Measurements from ENCODE around the gene EHMT1. TPM values are rescaled to one million over a fixed set of nuclear protein-coding genes. Genes with fewer than 3 reads are reported as not detected.

EHMT1 gene
- total RNA-seq, 2 experiments from 2014 or later = 66.0 to 70.8 TPM

GRCh38 chr9:137838576-137838975 lies 219.8 kb downstream of the EHMT1 start:
- intact Hi-C loops (cut with micrococcal nuclease) = no loop called here
- H3K36me3 Mint-ChIP-seq = peaks cover 5% of the 10 kb centered on the region
- peaks cover 2% of the 10 kb centered on the region for H3K9me3 Mint-ChIP-seq
- POLR2A ChIA-PET = no interaction called here
- no peak overlapping the region for H3K4me3 Mint-ChIP-seq
- no peaks in the 10 kb centered on the region for H3K27me3 Mint-ChIP-seq
- H3K4me1 Mint-ChIP-seq (ENCODE audit: low read depth) = no peaks in the 10 kb centered on the region
- H3K27ac Mint-ChIP-seq = no peak overlapping the region
- CTCF ChIA-PET = no interaction called here
- no peak for DNase-seq

GRCh38 chr9:137843355-137843754 lies 224.6 kb downstream of the EHMT1 start:
- intact Hi-C loops (cut with micrococcal nuclease) = no loop called here
- H3K4me1 Mint-ChIP-seq (ENCODE audit: low read depth) = no peaks in the 10 kb centered on the region
- H3K36me3 Mint-ChIP-seq = no peaks in the 10 kb centered on the region
- peaks cover 5% of the 10 kb centered on the region for H3K9me3 Mint-ChIP-seq
- H3K27me3 Mint-ChIP-seq = no peaks in the 10 kb centered on the region
- no peak overlapping the region for H3K27ac Mint-ChIP-seq
- CTCF ChIA-PET = no interaction called here
- POLR2A ChIA-PET = no interaction called here
- no peak for DNase-seq
- no peak overlapping the region for H3K4me3 Mint-ChIP-seq

DNA sequence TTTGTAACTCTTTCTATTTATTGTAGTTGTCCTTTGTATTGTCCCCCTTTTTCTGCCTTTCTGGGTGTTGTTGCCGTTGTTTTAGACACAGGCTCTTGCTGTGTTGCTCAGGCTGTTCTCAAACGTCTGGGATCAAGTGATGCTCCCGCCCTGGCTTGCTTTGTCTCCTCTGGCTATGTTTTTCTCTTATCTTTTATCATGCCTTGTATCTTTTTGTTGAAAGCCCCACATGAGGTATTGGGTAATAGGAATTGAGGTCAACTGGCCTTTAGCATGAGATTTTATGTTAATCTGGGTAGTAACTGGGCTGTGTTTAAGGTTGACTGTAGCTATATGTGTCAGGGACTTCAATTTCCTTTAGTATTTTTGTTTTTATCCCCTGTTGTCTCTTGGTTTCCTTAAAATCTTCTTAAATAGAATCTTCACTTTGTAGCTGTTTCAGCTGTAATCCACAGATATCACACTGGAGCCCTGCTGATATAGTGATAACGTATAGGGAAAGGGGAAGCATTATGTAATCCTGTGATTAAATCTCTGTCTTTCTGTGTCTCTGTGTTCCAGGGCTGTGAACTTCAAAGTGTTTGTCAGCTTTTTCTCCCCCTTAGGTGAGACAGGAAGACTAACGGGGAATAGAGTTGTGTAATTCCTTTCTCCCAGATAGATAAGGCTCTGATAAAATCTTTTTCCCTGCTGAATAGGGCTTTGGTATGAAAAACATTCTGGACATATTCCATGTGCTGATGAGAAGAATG lies 232.9 kb downstream of the EHMT1 start:
- ChIA-PET POLR2A (no interaction called here), CTCF (interaction anchor here (0.9 kb wide), 1 partner anchor 90 kb away, joined by 3 read pairs; no protein-coding TSS in a partner anchor)
- intact Hi-C loops (cut with micrococcal nuclease) = no loop called here
- H3K9me3 Mint-ChIP-seq = peaks cover 25% of the 10 kb centered on the region
- DNase-seq = no peak
- H3K4me1 Mint-ChIP-seq (ENCODE audit: low read depth) = no peaks in the 10 kb centered on the region
- H3K4me3 Mint-ChIP-seq = no peak overlapping the region
- H3K27me3 Mint-ChIP-seq = peaks cover 1% of the 10 kb centered on the region
- no peak overlapping the region for H3K27ac Mint-ChIP-seq
- H3K36me3 Mint-ChIP-seq = peaks cover 8% of the 10 kb centered on the region

DNA sequence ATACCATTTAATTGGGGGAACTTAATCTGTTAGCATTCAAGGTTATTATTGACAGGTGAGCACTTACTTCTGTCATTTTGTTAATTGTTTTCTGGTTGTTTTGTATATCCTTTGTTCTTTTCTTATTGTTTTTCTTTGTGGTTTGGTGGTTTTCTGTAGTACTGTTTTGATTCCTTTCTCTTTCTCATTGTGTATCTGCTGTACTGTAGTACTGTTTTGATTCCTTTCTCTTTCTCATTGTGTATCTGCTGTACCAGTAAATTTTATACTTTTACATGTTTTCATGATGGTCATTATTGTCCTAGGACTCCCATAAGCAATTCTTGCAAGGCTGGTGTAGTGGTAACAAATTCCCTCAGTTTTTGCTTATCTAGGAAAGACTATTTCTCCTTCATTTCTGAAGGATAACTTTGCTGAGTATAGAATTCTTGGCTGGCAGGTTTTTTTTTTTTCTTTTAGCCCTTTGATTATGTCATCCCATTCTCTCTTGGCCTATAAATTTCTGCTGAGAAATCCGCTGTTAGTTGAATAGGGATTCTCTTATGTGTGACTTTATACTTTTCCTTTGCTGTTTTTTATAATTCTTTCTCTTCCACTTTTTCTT lies 234.7 kb downstream of the EHMT1 start:
- ChIA-PET POLR2A (no interaction called here), CTCF (no interaction called here)
- Mint-ChIP-seq H3K36me3 (peaks cover 8% of the 10 kb centered on the region), H3K4me1 (ENCODE audit: low read depth) (no peaks in the 10 kb centered on the region), H3K27ac (no peak overlapping the region), H3K27me3 (peaks cover 1% of the 10 kb centered on the region), H3K9me3 (peaks cover 25% of the 10 kb centered on the region), H3K4me3 (no peak overlapping the region)
- DNase-seq = no peak
- intact Hi-C loops (cut with micrococcal nuclease) = no loop called here

DNA sequence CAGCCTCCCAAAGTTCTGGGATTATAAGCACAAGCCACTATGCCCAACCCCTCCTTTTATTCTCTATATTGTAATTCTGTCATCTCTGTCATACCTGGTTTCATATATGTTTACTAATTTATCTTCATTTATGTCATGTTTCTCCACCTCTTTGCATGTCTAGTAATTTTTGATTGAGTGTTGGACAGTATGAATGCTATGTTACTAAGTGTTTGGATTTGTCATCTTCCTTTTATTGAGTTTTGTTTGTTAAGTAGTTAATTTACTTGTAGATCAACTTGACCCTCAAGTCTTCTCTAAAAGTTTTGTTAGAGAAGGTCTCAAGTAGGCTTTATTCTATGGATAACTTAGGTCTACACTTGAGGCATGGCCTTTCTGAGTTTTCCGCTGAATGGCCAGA lies 241.6 kb downstream of the EHMT1 start:
- ChIA-PET POLR2A (no interaction called here), CTCF (no interaction called here)
- no peak overlapping the region for H3K4me3 Mint-ChIP-seq
- no peaks in the 10 kb centered on the region for H3K4me1 Mint-ChIP-seq (ENCODE audit: low read depth)
- no peak overlapping the region for H3K27ac Mint-ChIP-seq
- peaks cover 26% of the 10 kb centered on the region for H3K9me3 Mint-ChIP-seq
- intact Hi-C loops (cut with micrococcal nuclease) = no loop called here
- DNase-seq = no peak
- H3K27me3 Mint-ChIP-seq = peaks cover under 1% of the 10 kb centered on the region
- peaks cover 8% of the 10 kb centered on the region for H3K36me3 Mint-ChIP-seq

GRCh38 chr9:137865581-137866145 lies 246.9 kb downstream of the EHMT1 start:
- CTCF ChIA-PET = no interaction called here
- POLR2A ChIA-PET = no interaction called here
- Mint-ChIP-seq H3K36me3 (peaks cover 2% of the 10 kb centered on the region), H3K4me1 (ENCODE audit: low read depth) (no peaks in the 10 kb centered on the region), H3K27ac (no peak overlapping the region), H3K9me3 (peaks cover 11% of the 10 kb centered on the region), H3K4me3 (no peak overlapping the region), H3K27me3 (peaks cover 17% of the 10 kb centered on the region)
- intact Hi-C loops (cut with micrococcal nuclease) = no loop called here
- no peak for DNase-seq

- Mint-ChIP-seq H3K27ac (no peak overlapping the region), H3K4me3 (no peak overlapping the region), H3K36me3 (peaks cover 2% of the 10 kb centered on the region), H3K9me3 (peaks cover 7% of the 10 kb centered on the region), H3K4me1 (ENCODE audit: low read depth) (no peaks in the 10 kb centered on the region), H3K27me3 (peaks cover 17% of the 10 kb centered on the region)
- DNase-seq = no peak
- intact Hi-C loops (cut with micrococcal nuclease) = no loop called here
- CTCF ChIA-PET = no interaction called here
- POLR2A ChIA-PET = no interaction called here
These were observed 247.7 kb downstream of the EHMT1 start for GRCh38 chr9:137866226-137867141.

GRCh38 chr9:137870432-137870831 lies 251.6 kb downstream of the EHMT1 start:
- Mint-ChIP-seq H3K27ac (no peak overlapping the region), H3K9me3 (no peaks in the 10 kb centered on the region), H3K4me1 (ENCODE audit: low read depth) (no peaks in the 10 kb centered on the region), H3K4me3 (no peak overlapping the region), H3K27me3 (peaks cover 33% of the 10 kb centered on the region), H3K36me3 (no peaks in the 10 kb centered on the region)
- intact Hi-C loops (cut with micrococcal nuclease) = no loop called here
- DNase-seq = no peak
- POLR2A ChIA-PET = no interaction called here
- CTCF ChIA-PET = no interaction called here

- ChIA-PET CTCF (interaction anchor here (0.6 kb wide), 1 partner anchor 140 kb away, joined by 3 read pairs; no protein-coding TSS in a partner anchor), POLR2A (no interaction called here)
- no peak overlapping the region for H3K4me3 Mint-ChIP-seq
- no peak for DNase-seq
- H3K27ac Mint-ChIP-seq = no peak overlapping the region
- intact Hi-C loops (cut with micrococcal nuclease) = no loop called here
- peaks cover 44% of the 10 kb centered on the region for H3K27me3 Mint-ChIP-seq
- H3K9me3 Mint-ChIP-seq = no peaks in the 10 kb centered on the region
- peaks cover 2% of the 10 kb centered on the region for H3K36me3 Mint-ChIP-seq
- no peaks in the 10 kb centered on the region for H3K4me1 Mint-ChIP-seq (ENCODE audit: low read depth)
These were observed 253.5 kb downstream of the EHMT1 start for GRCh38 chr9:137872296-137872695.

DNA sequence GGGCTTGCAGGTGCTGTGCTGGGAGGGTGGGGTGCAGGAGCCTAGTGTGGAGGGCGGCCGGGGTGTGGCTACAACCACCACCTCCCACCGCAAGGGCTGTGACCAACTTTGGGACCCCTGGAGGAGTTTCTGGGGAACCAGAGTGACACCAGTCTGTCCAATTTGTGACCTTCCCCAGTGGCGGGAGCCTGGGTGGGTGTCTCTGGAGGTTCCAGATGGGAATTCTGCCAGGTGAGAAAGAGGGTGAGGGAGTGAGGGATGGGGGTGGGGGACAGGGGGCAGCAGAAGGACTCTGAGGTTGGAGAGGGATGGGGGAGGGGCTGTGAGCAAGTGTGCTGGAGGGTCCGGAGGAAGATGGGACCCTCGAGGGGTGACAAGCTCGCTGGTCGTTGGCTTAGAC lies 254.6 kb downstream of the EHMT1 start:
- ChIA-PET CTCF (no interaction called here), POLR2A (no interaction called here)
- peaks cover 2% of the 10 kb centered on the region for H3K36me3 Mint-ChIP-seq
- no peaks in the 10 kb centered on the region for H3K9me3 Mint-ChIP-seq
- peaks cover 37% of the 10 kb centered on the region for H3K27me3 Mint-ChIP-seq
- no peak overlapping the region for H3K27ac Mint-ChIP-seq
- no peak for DNase-seq
- H3K4me3 Mint-ChIP-seq = no peak overlapping the region
- intact Hi-C loops (cut with micrococcal nuclease) = no loop called here
- H3K4me1 Mint-ChIP-seq (ENCODE audit: low read depth) = no peaks in the 10 kb centered on the region

GRCh38 chr9:137873858-137874362 lies 255.1 kb downstream of the EHMT1 start:
- POLR2A ChIA-PET = no interaction called here
- peaks cover 35% of the 10 kb centered on the region for H3K27me3 Mint-ChIP-seq
- DNase-seq = no peak
- intact Hi-C loops (cut with micrococcal nuclease) = no loop called here
- H3K4me3 Mint-ChIP-seq = no peak overlapping the region
- H3K27ac Mint-ChIP-seq = no peak overlapping the region
- CTCF ChIA-PET = no interaction called here
- H3K9me3 Mint-ChIP-seq = no peaks in the 10 kb centered on the region
- peaks cover 2% of the 10 kb centered on the region for H3K36me3 Mint-ChIP-seq
- H3K4me1 Mint-ChIP-seq (ENCODE audit: low read depth) = no peaks in the 10 kb centered on the region

DNA sequence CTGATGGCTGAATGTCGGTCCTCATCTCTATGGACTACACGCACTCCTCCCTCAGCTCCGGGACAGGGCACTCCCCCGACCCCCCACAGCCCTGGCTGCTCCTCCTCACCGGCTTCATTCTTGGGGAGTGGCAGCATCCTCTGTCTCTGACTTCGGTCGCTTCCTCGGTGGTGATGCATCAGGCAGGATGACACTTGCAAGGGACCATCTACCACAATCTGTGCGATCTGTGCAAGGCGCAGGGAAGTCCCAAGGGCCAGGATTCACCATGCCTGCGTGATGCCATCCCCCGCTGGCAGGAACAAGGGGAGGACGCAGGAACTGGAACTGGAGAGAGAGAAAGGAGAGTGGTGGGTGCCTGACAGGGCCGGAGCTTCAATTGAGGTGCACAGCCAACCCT lies 256.5 kb downstream of the EHMT1 start:
- no peak overlapping the region for H3K4me3 Mint-ChIP-seq
- POLR2A ChIA-PET = no interaction called here

More for the DNA sequence above, 256.5 kb downstream of the EHMT1 start:
- no peak for DNase-seq
- H3K9me3 Mint-ChIP-seq = no peaks in the 10 kb centered on the region
- intact Hi-C loops (cut with micrococcal nuclease) = no loop called here
- H3K27me3 Mint-ChIP-seq = peaks cover 38% of the 10 kb centered on the region
- CTCF ChIA-PET = no interaction called here
- H3K27ac Mint-ChIP-seq = no peak overlapping the region
- no peaks in the 10 kb centered on the region for H3K4me1 Mint-ChIP-seq (ENCODE audit: low read depth)
- H3K36me3 Mint-ChIP-seq = peaks cover 2% of the 10 kb centered on the region
